HL-60 (cell line): ENCODE measurements around the gene KAT6B.

Experiments used
- DNase-seq, 2 experiments: peaks; one replicate each; pipeline ENCODE4 v3.0.0-alpha.2; 2010 to 2020; ENCODE audit warnings: low read depth in 1 of 2, low spot score in 1 of 2
- H3K27ac ChIP-seq: fragments of 250-450 bp; sonication (Bioruptor Pico); replicated peaks from 2 replicates; pipeline ENCODE4 v1.5.1; 2020; ENCODE audit warnings: mild to moderate bottlenecking, moderate library complexity
- H3K27me3 ChIP-seq: fragments of 250-450 bp; sonication (Bioruptor Pico); 2 replicates; pipeline ENCODE4 v1.5.1; 2021; ENCODE audit warnings: mild to moderate bottlenecking, moderate library complexity; ENCODE audit not compliant: insufficient read depth, poor library complexity, severe bottlenecking
- H3K4me3 ChIP-seq: replicated peaks from 2 replicates; pipeline ENCODE4 v1.5.1; 2011; ENCODE audit warnings: mild to moderate bottlenecking, control low read depth, low read length; ENCODE audit not compliant: insufficient read depth
- CTCF ChIP-seq: IDR thresholded peaks from one replicate; pipeline ENCODE4 v1.5.1; 2011; ENCODE audit warnings: low read length, control low read depth, inconsistent platforms; ENCODE audit not compliant: insufficient read depth
- GABPA ChIP-seq: IDR thresholded peaks from 2 replicates; pipeline ENCODE4 v1.6.1; 2012; ENCODE audit warnings: low read depth
- POLR2AphosphoS5 ChIP-seq: IDR thresholded peaks from 2 replicates; pipeline ENCODE4 v1.6.1; 2012; ENCODE audit warnings: low read depth
- SPI1 ChIP-seq: IDR thresholded peaks from 2 replicates; pipeline ENCODE4 v1.6.1; 2012; ENCODE audit warnings: low read depth, mild to moderate bottlenecking, borderline replicate concordance
- TF ChIP-seq, protein P1 (sequence below): IDR thresholded peaks from 2 replicates; pipeline ENCODE4 v1.6.1; 2012; ENCODE audit warnings: low read depth; ENCODE audit not compliant: insufficient replicate concordance

Gene KAT6B

GRCh38 chr10:74925708-74926107 is 99.3 kb downstream of the KAT6B start:
- DNase-seq, result no peak
- Histone ChIP-seq H3K4me3 (no peak overlapping the region), H3K27me3 (no peaks in the 10 kb centered on the region), H3K27ac (no peak overlapping the region)
- TF ChIP-seq POLR2AphosphoS5 (no peak), SPI1 (no peak), GABPA (no peak), CTCF (no peak)
- TF ChIP-seq, protein P1, sequence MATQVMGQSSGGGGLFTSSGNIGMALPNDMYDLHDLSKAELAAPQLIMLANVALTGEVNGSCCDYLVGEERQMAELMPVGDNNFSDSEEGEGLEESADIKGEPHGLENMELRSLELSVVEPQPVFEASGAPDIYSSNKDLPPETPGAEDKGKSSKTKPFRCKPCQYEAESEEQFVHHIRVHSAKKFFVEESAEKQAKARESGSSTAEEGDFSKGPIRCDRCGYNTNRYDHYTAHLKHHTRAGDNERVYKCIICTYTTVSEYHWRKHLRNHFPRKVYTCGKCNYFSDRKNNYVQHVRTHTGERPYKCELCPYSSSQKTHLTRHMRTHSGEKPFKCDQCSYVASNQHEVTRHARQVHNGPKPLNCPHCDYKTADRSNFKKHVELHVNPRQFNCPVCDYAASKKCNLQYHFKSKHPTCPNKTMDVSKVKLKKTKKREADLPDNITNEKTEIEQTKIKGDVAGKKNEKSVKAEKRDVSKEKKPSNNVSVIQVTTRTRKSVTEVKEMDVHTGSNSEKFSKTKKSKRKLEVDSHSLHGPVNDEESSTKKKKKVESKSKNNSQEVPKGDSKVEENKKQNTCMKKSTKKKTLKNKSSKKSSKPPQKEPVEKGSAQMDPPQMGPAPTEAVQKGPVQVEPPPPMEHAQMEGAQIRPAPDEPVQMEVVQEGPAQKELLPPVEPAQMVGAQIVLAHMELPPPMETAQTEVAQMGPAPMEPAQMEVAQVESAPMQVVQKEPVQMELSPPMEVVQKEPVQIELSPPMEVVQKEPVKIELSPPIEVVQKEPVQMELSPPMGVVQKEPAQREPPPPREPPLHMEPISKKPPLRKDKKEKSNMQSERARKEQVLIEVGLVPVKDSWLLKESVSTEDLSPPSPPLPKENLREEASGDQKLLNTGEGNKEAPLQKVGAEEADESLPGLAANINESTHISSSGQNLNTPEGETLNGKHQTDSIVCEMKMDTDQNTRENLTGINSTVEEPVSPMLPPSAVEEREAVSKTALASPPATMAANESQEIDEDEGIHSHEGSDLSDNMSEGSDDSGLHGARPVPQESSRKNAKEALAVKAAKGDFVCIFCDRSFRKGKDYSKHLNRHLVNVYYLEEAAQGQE, result no peak

- H3K27ac ChIP-seq, result no peak overlapping the region
- no peak overlapping the region for H3K4me3 ChIP-seq
- TF ChIP-seq POLR2AphosphoS5 (no peak), CTCF (no peak)
- no peak for DNase-seq
- H3K27me3 ChIP-seq, result no peaks in the 10 kb centered on the region
These were observed 100.6 kb downstream of the KAT6B start for GRCh38 chr10:74926791-74927585.

DNA sequence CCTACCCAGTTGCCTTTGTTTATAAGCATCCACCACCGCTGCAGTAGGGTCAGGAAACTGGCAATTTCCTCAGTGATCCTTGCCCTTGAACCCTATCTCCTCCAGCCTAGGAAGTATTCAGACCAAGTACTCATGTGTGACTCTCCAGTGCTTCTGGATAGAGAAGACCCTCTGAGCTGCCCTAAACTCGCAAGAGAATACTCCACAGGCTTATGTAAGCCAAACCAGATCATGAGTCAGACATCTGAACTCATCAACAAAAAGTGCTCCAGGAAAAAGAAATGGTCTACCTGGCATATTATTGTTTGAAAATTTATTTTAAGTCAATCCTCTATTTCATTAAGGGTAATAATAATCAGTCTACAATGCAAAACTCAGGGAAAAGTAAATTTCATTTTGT is 101.3 kb downstream of the KAT6B start:
- H3K27me3 ChIP-seq, result no peaks in the 10 kb centered on the region
- no peak overlapping the region for H3K27ac ChIP-seq
- no peak for DNase-seq
- TF ChIP-seq, protein P1, result no peak
- TF ChIP-seq SPI1 (no peak), CTCF (no peak), POLR2AphosphoS5 (no peak), GABPA (no peak)
- no peak overlapping the region for H3K4me3 ChIP-seq
